ENCODE measurements around the gene DPP10.

DNA sequence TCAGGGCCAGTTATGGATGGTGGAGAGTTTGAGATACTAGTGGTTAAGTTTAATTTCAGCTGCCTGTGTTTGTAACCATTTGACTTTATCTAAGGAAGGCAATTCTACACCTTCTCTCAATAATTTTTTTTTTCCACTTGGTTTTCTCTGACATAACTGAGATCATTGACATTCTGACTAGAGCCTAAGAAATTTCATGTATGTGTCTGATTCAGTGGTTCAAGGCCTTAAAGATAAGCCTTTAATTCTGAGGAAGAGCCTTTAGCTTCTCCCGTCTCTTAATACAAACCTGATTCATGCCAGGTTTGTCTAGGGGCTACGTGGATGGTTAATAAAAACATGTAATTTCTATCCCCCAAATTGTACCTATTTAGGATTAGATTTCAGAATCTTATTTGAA is 971.4 kb downstream of the DPP10 start:
- TF ChIP-seq TBP (CRISPR knock-in tag; IDR thresholded peaks at IDR 0.05) (no peak), MTA3 (CRISPR knock-in tag; IDR thresholded peaks at IDR 0.05) (no peak), CEBPB (IDR thresholded peaks at IDR 0.05; ENCODE audit: borderline replicate concordance, low read depth, low read length) (no peak), ZNF607 (CRISPR knock-in tag; IDR thresholded peaks at IDR 0.05; ENCODE audit: borderline replicate concordance) (no peak), FOXK2 (IDR thresholded peaks at IDR 0.05) (no peak)
- TF ChIP-seq, protein P1, sequence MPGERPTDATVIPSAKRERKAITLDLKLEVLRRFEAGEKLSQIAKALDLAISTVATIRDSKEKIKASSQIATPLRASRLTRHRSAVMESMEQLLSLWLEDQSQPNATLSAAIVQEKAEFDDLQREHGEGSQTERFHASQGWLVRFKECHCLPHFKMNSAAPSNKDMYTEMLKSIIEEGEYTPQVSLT (CRISPR knock-in tag; IDR thresholded peaks at IDR 0.05; ENCODE audit: borderline replicate concordance, low read depth): no peak
- TF ChIP-seq, protein P2, sequence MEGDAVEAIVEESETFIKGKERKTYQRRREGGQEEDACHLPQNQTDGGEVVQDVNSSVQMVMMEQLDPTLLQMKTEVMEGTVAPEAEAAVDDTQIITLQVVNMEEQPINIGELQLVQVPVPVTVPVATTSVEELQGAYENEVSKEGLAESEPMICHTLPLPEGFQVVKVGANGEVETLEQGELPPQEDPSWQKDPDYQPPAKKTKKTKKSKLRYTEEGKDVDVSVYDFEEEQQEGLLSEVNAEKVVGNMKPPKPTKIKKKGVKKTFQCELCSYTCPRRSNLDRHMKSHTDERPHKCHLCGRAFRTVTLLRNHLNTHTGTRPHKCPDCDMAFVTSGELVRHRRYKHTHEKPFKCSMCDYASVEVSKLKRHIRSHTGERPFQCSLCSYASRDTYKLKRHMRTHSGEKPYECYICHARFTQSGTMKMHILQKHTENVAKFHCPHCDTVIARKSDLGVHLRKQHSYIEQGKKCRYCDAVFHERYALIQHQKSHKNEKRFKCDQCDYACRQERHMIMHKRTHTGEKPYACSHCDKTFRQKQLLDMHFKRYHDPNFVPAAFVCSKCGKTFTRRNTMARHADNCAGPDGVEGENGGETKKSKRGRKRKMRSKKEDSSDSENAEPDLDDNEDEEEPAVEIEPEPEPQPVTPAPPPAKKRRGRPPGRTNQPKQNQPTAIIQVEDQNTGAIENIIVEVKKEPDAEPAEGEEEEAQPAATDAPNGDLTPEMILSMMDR (CRISPR knock-in tag; IDR thresholded peaks at IDR 0.05): no peak

All from HepG2 (cell line).